ENCODE results near the gene PEAK3.

DNA sequence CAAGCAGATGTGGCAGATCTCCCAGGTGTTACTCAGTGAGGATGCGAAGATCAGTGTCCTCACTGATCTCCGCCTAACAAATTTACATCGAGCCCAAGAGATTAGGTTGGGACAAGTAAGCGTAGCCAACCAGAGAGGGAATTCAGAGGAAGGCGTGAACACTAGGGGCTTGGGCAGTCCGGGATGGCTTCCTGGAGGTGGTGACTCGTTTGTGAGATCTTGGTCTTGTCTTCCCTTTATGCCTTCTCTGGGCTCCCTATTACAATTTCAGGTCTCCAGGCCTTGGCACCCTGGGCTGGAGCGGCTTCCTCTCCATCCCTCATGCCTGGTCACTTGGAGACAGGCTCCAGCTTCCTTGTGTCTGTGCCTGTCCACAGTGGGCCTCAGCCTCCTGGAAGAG, 39.2 kb downstream of the PEAK3 start:
- TF ChIP-seq, protein P1, sequence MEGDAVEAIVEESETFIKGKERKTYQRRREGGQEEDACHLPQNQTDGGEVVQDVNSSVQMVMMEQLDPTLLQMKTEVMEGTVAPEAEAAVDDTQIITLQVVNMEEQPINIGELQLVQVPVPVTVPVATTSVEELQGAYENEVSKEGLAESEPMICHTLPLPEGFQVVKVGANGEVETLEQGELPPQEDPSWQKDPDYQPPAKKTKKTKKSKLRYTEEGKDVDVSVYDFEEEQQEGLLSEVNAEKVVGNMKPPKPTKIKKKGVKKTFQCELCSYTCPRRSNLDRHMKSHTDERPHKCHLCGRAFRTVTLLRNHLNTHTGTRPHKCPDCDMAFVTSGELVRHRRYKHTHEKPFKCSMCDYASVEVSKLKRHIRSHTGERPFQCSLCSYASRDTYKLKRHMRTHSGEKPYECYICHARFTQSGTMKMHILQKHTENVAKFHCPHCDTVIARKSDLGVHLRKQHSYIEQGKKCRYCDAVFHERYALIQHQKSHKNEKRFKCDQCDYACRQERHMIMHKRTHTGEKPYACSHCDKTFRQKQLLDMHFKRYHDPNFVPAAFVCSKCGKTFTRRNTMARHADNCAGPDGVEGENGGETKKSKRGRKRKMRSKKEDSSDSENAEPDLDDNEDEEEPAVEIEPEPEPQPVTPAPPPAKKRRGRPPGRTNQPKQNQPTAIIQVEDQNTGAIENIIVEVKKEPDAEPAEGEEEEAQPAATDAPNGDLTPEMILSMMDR (IDR thresholded peaks at IDR 0.05), result no peak
- no peak for TF ChIP-seq POLR2A (IDR thresholded peaks at IDR 0.05)
